HEK293 (cell line): ENCODE data around the gene WDR20.

Source experiments
- CTCF ChIA-PET: fragments of 350-600 bp; formaldehyde crosslinking; extraction: SDS; loops from one replicate; lab custom pipeline; 2021; ENCODE audit warnings: antibody characterized with exemption; lab: Yijun Ruan, JAX
- POLR2A ChIA-PET: fragments of 300-600 bp; formaldehyde crosslinking; extraction: SDS; loops from one replicate; lab custom pipeline; 2020; ENCODE audit warnings: antibody characterized with exemption, inconsistent platforms; lab: Yijun Ruan, JAX
- H3K27ac ChIP-seq: fragments of 200-500 bp; sonication (Bioruptor generic); 2 replicates; pipeline ENCODE4 v1.5.1; 2014; ENCODE audit warnings: low read depth, low read length, control low read depth, inconsistent platforms; ENCODE audit errors: extremely low read depth
- H3K36me3 ChIP-seq, 2 experiments: fragments of 200-500 bp in 1 of 2; sonication (Bioruptor generic) in 1 of 2; 1 replicate in 1 of 2; 2 replicates in 1 of 2; pipeline ENCODE4 v1.5.1; 2014 to 2017; ENCODE audit warnings: inconsistent platforms in 2 of 2, low read length in 2 of 2; ENCODE audit not compliant: control insufficient read depth in 2 of 2, insufficient read depth in 1 of 2
- H3K4me1 ChIP-seq: fragments of 200-500 bp; sonication (Bioruptor generic); 2 replicates; pipeline ENCODE4 v1.5.1; 2014; ENCODE audit warnings: mild to moderate bottlenecking, low read length, inconsistent platforms; ENCODE audit not compliant: control insufficient read depth, insufficient read depth
- H3K4me3 ChIP-seq: 2 replicates; pipeline ENCODE4 v1.5.1; 2011; ENCODE audit warnings: low read depth, mild to moderate bottlenecking, control low read depth, low read length, moderate library complexity
- H3K9me3 ChIP-seq: fragments of 200-500 bp; sonication (Bioruptor generic); 2 replicates; pipeline ENCODE4 v1.5.1; 2014; ENCODE audit warnings: low read depth, low read length, inconsistent platforms; ENCODE audit not compliant: control insufficient read depth, insufficient read depth
- GLI4 ChIP-seq: fragments of 450-650 bp; formaldehyde crosslinking; IDR thresholded peaks from 2 replicates; pipeline ENCODE4 v1.5.1; 2016; ENCODE audit warnings: missing biosample characterization, missing genetic modification characterization
- GLIS1 ChIP-seq: fragments of 450-650 bp; formaldehyde crosslinking; IDR thresholded peaks from 2 replicates; pipeline ENCODE4 v1.5.1; 2016; ENCODE audit warnings: missing biosample characterization, missing genetic modification characterization
- HOXD13 ChIP-seq: sonication (generic); formaldehyde crosslinking; IDR thresholded peaks from 2 replicates; pipeline ENCODE4 v1.8.0; 2022; ENCODE audit warnings: missing genetic modification reagents, borderline replicate concordance
- SCRT2 ChIP-seq: fragments of 450-650 bp; formaldehyde crosslinking; IDR thresholded peaks from 2 replicates; pipeline ENCODE4 v1.5.1; 2016; ENCODE audit warnings: missing biosample characterization, missing genetic modification characterization
- SP2 ChIP-seq: fragments of 450-650 bp; formaldehyde crosslinking; IDR thresholded peaks from 2 replicates; pipeline ENCODE4 v1.5.1; 2016; ENCODE audit warnings: missing biosample characterization, missing genetic modification characterization
- SP3 ChIP-seq: fragments of 450-650 bp; formaldehyde crosslinking; IDR thresholded peaks from 2 replicates; pipeline ENCODE4 v1.5.1; 2016; ENCODE audit warnings: missing biosample characterization, missing genetic modification characterization
- TCF7L2 ChIP-seq: IDR thresholded peaks from 2 replicates; pipeline ENCODE4 v1.6.1; 2011; ENCODE audit warnings: low read depth, mild to moderate bottlenecking, inconsistent platforms, low read length, moderate library complexity, borderline replicate concordance
- ZBTB7A ChIP-seq: fragments of 450-650 bp; formaldehyde crosslinking; IDR thresholded peaks from 2 replicates; pipeline ENCODE4 v1.5.1; 2016; ENCODE audit warnings: low read depth, missing biosample characterization, missing genetic modification characterization
- ZFHX2 ChIP-seq: fragments of 450-650 bp; formaldehyde crosslinking; conservative IDR thresholded peaks from 2 replicates; pipeline ENCODE4 v1.5.1; 2016; ENCODE audit warnings: missing biosample characterization, missing genetic modification characterization
- ZNF155 ChIP-seq: fragments of 450-650 bp; formaldehyde crosslinking; IDR thresholded peaks from 2 replicates; pipeline ENCODE4 v1.5.1; 2016; ENCODE audit warnings: missing biosample characterization, missing genetic modification characterization
- ZNF175 ChIP-seq: fragments of 450-650 bp; formaldehyde crosslinking; IDR thresholded peaks from 2 replicates; pipeline ENCODE4 v1.5.1; 2016; ENCODE audit warnings: missing biosample characterization, missing genetic modification characterization
- ZNF19 ChIP-seq: fragments of 450-650 bp; formaldehyde crosslinking; IDR thresholded peaks from 2 replicates; pipeline ENCODE4; 2016; ENCODE audit warnings: missing biosample characterization, missing genetic modification characterization, low read depth
- ZNF335 ChIP-seq: fragments of 450-650 bp; formaldehyde crosslinking; conservative IDR thresholded peaks from 2 replicates; pipeline ENCODE4 v1.5.1; 2016; ENCODE audit warnings: missing biosample characterization, missing genetic modification characterization
- ZNF394 ChIP-seq: fragments of 450-650 bp; formaldehyde crosslinking; IDR thresholded peaks from 2 replicates; pipeline ENCODE4 v1.5.1; 2016; ENCODE audit warnings: missing biosample characterization, missing genetic modification characterization, mild to moderate bottlenecking, moderate library complexity, borderline replicate concordance
- ZNF423 ChIP-seq: fragments of 450-650 bp; formaldehyde crosslinking; IDR thresholded peaks from 2 replicates; pipeline ENCODE4 v1.5.1; 2016; ENCODE audit warnings: missing biosample characterization, missing genetic modification characterization
- ZNF629 ChIP-seq: fragments of 450-650 bp; formaldehyde crosslinking; IDR thresholded peaks from 2 replicates; pipeline ENCODE4 v1.5.1; 2017; ENCODE audit warnings: missing biosample characterization, missing genetic modification characterization
- ZNF664 ChIP-seq: fragments of 450-650 bp; formaldehyde crosslinking; IDR thresholded peaks from 2 replicates; pipeline ENCODE4 v1.5.1; 2016; ENCODE audit warnings: missing biosample characterization, missing genetic modification characterization
- ZNF76 ChIP-seq: fragments of 450-650 bp; formaldehyde crosslinking; IDR thresholded peaks from 2 replicates; pipeline ENCODE4; 2016; ENCODE audit warnings: low read depth, missing biosample characterization, missing genetic modification characterization, borderline replicate concordance
- ZNF843 ChIP-seq: fragments of 450-650 bp; formaldehyde crosslinking; IDR thresholded peaks from 2 replicates; pipeline ENCODE4 v1.5.1; 2016; ENCODE audit warnings: missing biosample characterization, missing genetic modification characterization
- TF ChIP-seq, protein P1 (sequence below): fragments of 450-650 bp; formaldehyde crosslinking; IDR thresholded peaks from 2 replicates; pipeline ENCODE4 v1.5.1; 2016; ENCODE audit warnings: missing biosample characterization, missing genetic modification characterization
- TF ChIP-seq, protein P2 (sequence below): IDR thresholded peaks from 2 replicates; pipeline ENCODE4 v1.6.1; 2011; ENCODE audit warnings: mild to moderate bottlenecking, low read depth, low read length, borderline replicate concordance
- TF ChIP-seq, protein P3 (sequence below): fragments of 450-650 bp; IDR thresholded peaks from 2 replicates; pipeline ENCODE4 v1.5.1; 2018; ENCODE audit warnings: missing biosample characterization, mild to moderate bottlenecking, missing genetic modification characterization
- TF ChIP-seq, protein P4 (sequence below): fragments of 450-650 bp; formaldehyde crosslinking; IDR thresholded peaks from 2 replicates; pipeline ENCODE4 v1.5.1; 2016; ENCODE audit warnings: missing biosample characterization, missing genetic modification characterization
- TF ChIP-seq, protein P5 (sequence below): fragments of 450-650 bp; formaldehyde crosslinking; IDR thresholded peaks from 2 replicates; pipeline ENCODE4 v1.5.1; 2016; ENCODE audit warnings: missing biosample characterization, missing genetic modification characterization

Gene WDR20

DNA sequence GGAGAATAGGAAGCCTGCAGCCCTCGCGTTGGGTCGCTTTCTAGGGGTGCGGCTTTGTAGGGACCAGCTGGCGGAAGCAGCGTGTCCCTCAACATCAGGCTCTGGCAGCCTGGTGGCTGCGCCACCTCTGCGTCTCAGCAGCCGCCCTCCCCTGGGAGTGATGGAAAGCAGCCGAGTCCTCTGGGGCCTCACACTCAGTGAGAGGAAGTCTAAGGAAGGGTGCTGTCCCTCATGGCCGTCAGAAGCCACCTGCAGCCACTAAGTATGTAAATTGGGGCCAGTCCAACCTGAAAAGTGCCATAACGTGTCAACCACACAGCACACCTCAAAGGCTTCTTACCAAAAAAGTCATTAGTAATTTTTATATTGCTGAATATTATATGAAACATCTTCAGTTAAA is 80.3 kb downstream of the WDR20 start:
- no peak overlapping the region for H3K27ac ChIP-seq
- CTCF ChIA-PET, result no interaction called here
- POLR2A ChIA-PET, result no interaction called here

DNA sequence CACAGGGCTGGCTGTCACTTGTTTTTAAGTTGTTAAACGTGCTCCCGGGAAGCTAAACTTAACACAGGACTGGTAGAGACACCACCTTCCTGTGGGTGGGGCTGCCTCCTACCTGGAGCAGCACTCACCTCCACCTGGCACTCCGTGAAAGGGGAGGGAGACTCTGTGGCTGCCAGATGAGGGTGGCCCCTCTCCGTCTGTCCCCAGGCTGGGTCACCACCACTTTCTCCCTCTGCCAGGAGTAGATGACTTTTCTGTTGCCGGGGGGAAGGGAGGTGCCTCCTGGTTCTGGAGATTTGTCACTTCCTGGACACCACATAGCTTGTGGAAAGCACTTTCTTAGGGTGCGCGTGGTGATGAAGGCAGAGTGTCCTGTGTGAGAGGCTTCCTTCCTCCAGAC is 81.3 kb downstream of the WDR20 start:
- H3K27ac ChIP-seq, result no peak overlapping the region
- 0 out of 2 replicates have a peak, but pooled peaks have one; percentile 22 for TF ChIP-seq GLIS1 (tag by site-specific recombination)
- no peak for TF ChIP-seq ZNF335 (tag by site-specific recombination)

More for the DNA sequence above, 80.3 kb downstream of the WDR20 start:
- TF ChIP-seq, protein P1, sequence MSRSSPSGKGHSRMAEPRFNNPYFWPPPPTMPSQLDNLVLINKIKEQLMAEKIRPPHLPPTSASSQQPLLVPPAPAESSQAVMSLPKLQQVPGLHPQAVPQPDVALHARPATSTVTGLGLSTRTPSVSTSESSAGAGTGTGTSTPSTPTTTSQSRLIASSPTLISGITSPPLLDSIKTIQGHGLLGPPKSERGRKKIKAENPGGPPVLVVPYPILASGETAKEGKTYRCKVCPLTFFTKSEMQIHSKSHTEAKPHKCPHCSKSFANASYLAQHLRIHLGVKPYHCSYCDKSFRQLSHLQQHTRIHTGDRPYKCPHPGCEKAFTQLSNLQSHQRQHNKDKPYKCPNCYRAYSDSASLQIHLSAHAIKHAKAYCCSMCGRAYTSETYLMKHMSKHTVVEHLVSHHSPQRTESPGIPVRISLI (tag by site-specific recombination), result no peak
- TF ChIP-seq SP3 (no peak), TCF7L2 (no peak), ZNF76 (tag by site-specific recombination) (no peak), SP2 (tag by site-specific recombination) (no peak), ZNF155 (tag by site-specific recombination) (no peak), SCRT2 (tag by site-specific recombination) (no peak), ZBTB7A (tag by site-specific recombination) (no peak)
- TF ChIP-seq, protein P2, sequence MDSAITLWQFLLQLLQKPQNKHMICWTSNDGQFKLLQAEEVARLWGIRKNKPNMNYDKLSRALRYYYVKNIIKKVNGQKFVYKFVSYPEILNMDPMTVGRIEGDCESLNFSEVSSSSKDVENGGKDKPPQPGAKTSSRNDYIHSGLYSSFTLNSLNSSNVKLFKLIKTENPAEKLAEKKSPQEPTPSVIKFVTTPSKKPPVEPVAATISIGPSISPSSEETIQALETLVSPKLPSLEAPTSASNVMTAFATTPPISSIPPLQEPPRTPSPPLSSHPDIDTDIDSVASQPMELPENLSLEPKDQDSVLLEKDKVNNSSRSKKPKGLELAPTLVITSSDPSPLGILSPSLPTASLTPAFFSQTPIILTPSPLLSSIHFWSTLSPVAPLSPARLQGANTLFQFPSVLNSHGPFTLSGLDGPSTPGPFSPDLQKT, result no peak
- Histone ChIP-seq H3K4me3 (no peak overlapping the region), H3K36me3 (peaks cover 0 to 8% of the 10 kb centered on the region in 2 experiments; a peak in 2 of 3 replicates), H3K9me3 (no peaks in the 10 kb centered on the region), H3K4me1 (no peaks in the 10 kb centered on the region)

DNA sequence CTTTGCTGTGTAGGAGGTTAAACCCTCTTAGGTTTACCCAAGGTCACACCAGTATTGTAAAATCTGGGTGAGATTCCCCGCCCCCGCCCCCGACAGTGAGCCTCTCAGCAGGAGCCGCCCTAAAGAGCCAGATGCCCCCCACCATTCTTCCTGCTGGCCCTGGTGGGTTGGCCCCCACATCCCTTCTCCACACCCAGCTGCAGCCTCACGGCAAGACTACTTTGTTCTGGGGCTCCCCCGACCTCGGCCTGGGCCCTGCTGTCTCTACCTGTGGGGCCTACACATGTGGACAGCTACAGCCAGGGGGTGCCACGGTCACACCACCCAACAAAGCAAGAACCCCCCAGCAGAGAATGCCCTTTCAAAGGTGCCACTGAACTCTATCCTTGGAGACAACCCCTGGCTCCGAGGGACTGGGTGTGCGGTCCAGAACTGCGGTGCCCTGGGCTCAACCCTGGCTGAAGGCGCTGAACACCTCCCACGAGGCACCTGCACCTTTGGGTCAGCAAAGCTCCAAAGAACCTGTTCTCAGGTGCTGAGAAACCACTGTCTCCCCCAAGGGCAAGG is 82.4 kb downstream of the WDR20 start:
- no peaks in the 10 kb centered on the region for H3K4me1 ChIP-seq
- no peak overlapping the region for H3K27ac ChIP-seq
- CTCF ChIA-PET, result no interaction called here
- H3K4me3 ChIP-seq, result no peak overlapping the region
- POLR2A ChIA-PET, result no interaction called here
- H3K9me3 ChIP-seq, result no peaks in the 10 kb centered on the region
- H3K36me3 ChIP-seq, result peaks cover 0 to 8% of the 10 kb centered on the region in 2 experiments; a peak in 2 of 3 replicates
- TF ChIP-seq ZNF394 (tag by site-specific recombination) (no peak), HOXD13 (no peak), ZNF843 (tag by site-specific recombination) (no peak), ZNF664 (tag by site-specific recombination) (no peak), GLI4 (tag by site-specific recombination) (no peak), ZNF175 (no peak), ZNF423 (no peak), ZNF629 (tag by site-specific recombination) (no peak), ZFHX2 (tag by site-specific recombination) (peak; percentile 44), ZNF19 (tag by site-specific recombination) (no peak)
- TF ChIP-seq, protein P3, sequence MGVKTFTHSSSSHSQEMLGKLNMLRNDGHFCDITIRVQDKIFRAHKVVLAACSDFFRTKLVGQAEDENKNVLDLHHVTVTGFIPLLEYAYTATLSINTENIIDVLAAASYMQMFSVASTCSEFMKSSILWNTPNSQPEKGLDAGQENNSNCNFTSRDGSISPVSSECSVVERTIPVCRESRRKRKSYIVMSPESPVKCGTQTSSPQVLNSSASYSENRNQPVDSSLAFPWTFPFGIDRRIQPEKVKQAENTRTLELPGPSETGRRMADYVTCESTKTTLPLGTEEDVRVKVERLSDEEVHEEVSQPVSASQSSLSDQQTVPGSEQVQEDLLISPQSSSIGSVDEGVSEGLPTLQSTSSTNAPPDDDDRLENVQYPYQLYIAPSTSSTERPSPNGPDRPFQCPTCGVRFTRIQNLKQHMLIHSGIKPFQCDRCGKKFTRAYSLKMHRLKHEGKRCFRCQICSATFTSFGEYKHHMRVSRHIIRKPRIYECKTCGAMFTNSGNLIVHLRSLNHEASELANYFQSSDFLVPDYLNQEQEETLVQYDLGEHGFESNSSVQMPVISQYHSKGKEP, result no peak
- TF ChIP-seq, protein P4, sequence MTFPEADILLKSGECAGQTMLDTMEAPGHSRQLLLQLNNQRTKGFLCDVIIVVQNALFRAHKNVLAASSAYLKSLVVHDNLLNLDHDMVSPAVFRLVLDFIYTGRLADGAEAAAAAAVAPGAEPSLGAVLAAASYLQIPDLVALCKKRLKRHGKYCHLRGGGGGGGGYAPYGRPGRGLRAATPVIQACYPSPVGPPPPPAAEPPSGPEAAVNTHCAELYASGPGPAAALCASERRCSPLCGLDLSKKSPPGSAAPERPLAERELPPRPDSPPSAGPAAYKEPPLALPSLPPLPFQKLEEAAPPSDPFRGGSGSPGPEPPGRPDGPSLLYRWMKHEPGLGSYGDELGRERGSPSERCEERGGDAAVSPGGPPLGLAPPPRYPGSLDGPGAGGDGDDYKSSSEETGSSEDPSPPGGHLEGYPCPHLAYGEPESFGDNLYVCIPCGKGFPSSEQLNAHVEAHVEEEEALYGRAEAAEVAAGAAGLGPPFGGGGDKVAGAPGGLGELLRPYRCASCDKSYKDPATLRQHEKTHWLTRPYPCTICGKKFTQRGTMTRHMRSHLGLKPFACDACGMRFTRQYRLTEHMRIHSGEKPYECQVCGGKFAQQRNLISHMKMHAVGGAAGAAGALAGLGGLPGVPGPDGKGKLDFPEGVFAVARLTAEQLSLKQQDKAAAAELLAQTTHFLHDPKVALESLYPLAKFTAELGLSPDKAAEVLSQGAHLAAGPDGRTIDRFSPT, result no peak
- TF ChIP-seq, protein P5, sequence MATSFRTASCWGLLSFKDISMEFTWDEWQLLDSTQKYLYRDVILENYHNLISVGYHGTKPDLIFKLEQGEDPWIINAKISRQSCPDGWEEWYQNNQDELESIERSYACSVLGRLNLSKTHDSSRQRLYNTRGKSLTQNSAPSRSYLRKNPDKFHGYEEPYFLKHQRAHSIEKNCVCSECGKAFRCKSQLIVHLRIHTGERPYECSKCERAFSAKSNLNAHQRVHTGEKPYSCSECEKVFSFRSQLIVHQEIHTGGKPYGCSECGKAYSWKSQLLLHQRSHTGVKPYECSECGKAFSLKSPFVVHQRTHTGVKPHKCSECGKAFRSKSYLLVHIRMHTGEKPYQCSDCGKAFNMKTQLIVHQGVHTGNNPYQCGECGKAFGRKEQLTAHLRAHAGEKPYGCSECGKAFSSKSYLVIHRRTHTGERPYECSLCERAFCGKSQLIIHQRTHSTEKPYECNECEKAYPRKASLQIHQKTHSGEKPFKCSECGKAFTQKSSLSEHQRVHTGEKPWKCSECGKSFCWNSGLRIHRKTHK (tag by site-specific recombination), result no peak

More for the DNA sequence above, 81.3 kb downstream of the WDR20 start:
- ChIA-PET POLR2A (no interaction called here), CTCF (no interaction called here)
- Histone ChIP-seq H3K4me1 (no peaks in the 10 kb centered on the region), H3K36me3 (peaks cover 0 to 8% of the 10 kb centered on the region in 2 experiments; a peak in 2 of 3 replicates), H3K4me3 (no peak overlapping the region), H3K9me3 (no peaks in the 10 kb centered on the region)
